Duodenal mucosa (tissue), 2 donors: ENCODE data around the gene LRMDA.

Experiments
- H3K27ac ChIP-seq: one replicate; pipeline ENCODE4 v1.7.0; 2013; ENCODE audit warnings: low read depth, low read length
- H3K27me3 ChIP-seq, 2 donors: one replicate each; pipeline ENCODE4 v1.7.0; 2013; ENCODE audit warnings: low read length in 2 of 2, control low read depth in 1 of 2; ENCODE audit not compliant: insufficient read depth in 2 of 2, control insufficient read depth in 1 of 2
- H3K36me3 ChIP-seq, 2 donors: one replicate each; pipeline ENCODE4 v1.7.0; 2013; ENCODE audit warnings: low read length in 2 of 2, control low read depth in 1 of 2; ENCODE audit not compliant: insufficient read depth in 2 of 2, control insufficient read depth in 1 of 2
- H3K4me1 ChIP-seq, 2 donors: one replicate each; pipeline ENCODE4 v1.7.0; 2013; ENCODE audit warnings: low read length in 2 of 2, control low read depth in 1 of 2; ENCODE audit not compliant: insufficient read depth in 2 of 2, control insufficient read depth in 1 of 2
- H3K4me3 ChIP-seq, 2 donors: one replicate each; pipeline ENCODE4 v1.7.0; 2013; ENCODE audit warnings: low read length in 2 of 2, low read depth in 1 of 2
- H3K9ac ChIP-seq, 2 donors: one replicate each; pipeline ENCODE4 v1.7.0; 2013; ENCODE audit warnings: low read length in 2 of 2, low read depth in 1 of 2
- H3K9me3 ChIP-seq, 2 donors: one replicate each; pipeline ENCODE4 v1.7.0; 2013; ENCODE audit warnings: low read length in 2 of 2, control low read depth in 1 of 2; ENCODE audit not compliant: control insufficient read depth in 1 of 2

The LRMDA gene

GRCh38 chr10:75402486-75403143 lies 28.8 kb upstream of the LRMDA start:
- Histone ChIP-seq H3K4me3 (peak overlapping the region; percentile 92 to 97), H3K27ac (peak overlapping the region; percentile 68), H3K9ac (peak overlapping the region; percentile 59 to 72), H3K36me3 (no peaks in the 10 kb centered on the region), H3K9me3 (no peaks in the 10 kb centered on the region), H3K4me1 (peaks cover 10 to 15% of the 10 kb centered on the region in 2 donors), H3K27me3 (peaks cover 0 to 6% of the 10 kb centered on the region in 2 donors)

GRCh38 chr10:75403144-75403938 lies 28.1 kb upstream of the LRMDA start:
- H3K4me1 ChIP-seq: peaks cover 10 to 15% of the 10 kb centered on the region in 2 donors
- H3K36me3 ChIP-seq: no peaks in the 10 kb centered on the region
- peak overlapping the region; percentile 70 for H3K27ac ChIP-seq
- H3K9me3 ChIP-seq: no peaks in the 10 kb centered on the region
- peak overlapping the region; percentile 59 to 72 for H3K9ac ChIP-seq
- H3K27me3 ChIP-seq: peaks cover 0 to 6% of the 10 kb centered on the region in 2 donors
- H3K4me3 ChIP-seq: peak overlapping the region; percentile 92 to 97

- H3K27ac ChIP-seq: peak overlapping the region; percentile 70
- H3K9ac ChIP-seq: peak overlapping the region; percentile 59 to 72
- H3K36me3 ChIP-seq: no peaks in the 10 kb centered on the region
- H3K4me3 ChIP-seq: peak overlapping the region; percentile 92 to 97
- H3K4me1 ChIP-seq: peaks cover 10 to 15% of the 10 kb centered on the region in 2 donors
- no peaks in the 10 kb centered on the region for H3K9me3 ChIP-seq
- peaks cover 0 to 6% of the 10 kb centered on the region in 2 donors for H3K27me3 ChIP-seq
Observed at GRCh38 chr10:75403939-75404814, 27.2 kb upstream of the LRMDA start.

- Histone ChIP-seq H3K27ac (peak overlapping the region; percentile 42), H3K36me3 (no peaks in the 10 kb centered on the region), H3K9ac (peak overlapping the region in 1 of 2 donors; percentile 72), H3K4me3 (peak overlapping the region; percentile 92 to 97), H3K27me3 (peaks cover 0 to 6% of the 10 kb centered on the region in 2 donors), H3K9me3 (no peaks in the 10 kb centered on the region), H3K4me1 (peaks cover 10 to 18% of the 10 kb centered on the region in 2 donors)
Observed at GRCh38 chr10:75404815-75405597, 26.4 kb upstream of the LRMDA start.

GRCh38 chr10:75405598-75406461 lies 25.6 kb upstream of the LRMDA start:
- Histone ChIP-seq H3K36me3 (no peaks in the 10 kb centered on the region), H3K27me3 (peaks cover 0 to 6% of the 10 kb centered on the region in 2 donors), H3K9ac (no peak overlapping the region), H3K27ac (no peak overlapping the region), H3K4me3 (no peak overlapping the region), H3K4me1 (peaks cover 10 to 13% of the 10 kb centered on the region in 2 donors), H3K9me3 (no peaks in the 10 kb centered on the region)

- no peaks in the 10 kb centered on the region for H3K36me3 ChIP-seq
- no peak overlapping the region for H3K27ac ChIP-seq
- no peak overlapping the region for H3K9ac ChIP-seq
- H3K9me3 ChIP-seq: no peaks in the 10 kb centered on the region
- peaks cover 0 to 6% of the 10 kb centered on the region in 2 donors for H3K27me3 ChIP-seq
- no peak overlapping the region for H3K4me3 ChIP-seq
- H3K4me1 ChIP-seq: peaks cover 10 to 13% of the 10 kb centered on the region in 2 donors
Observed at GRCh38 chr10:75406462-75407223, 24.8 kb upstream of the LRMDA start.

- Histone ChIP-seq H3K9ac (no peak overlapping the region), H3K27ac (no peak overlapping the region), H3K4me3 (peak overlapping the region; percentile 45 to 64), H3K4me1 (peaks cover 10 to 13% of the 10 kb centered on the region in 2 donors), H3K27me3 (peaks cover 0 to 6% of the 10 kb centered on the region in 2 donors), H3K36me3 (no peaks in the 10 kb centered on the region), H3K9me3 (no peaks in the 10 kb centered on the region)
Observed at GRCh38 chr10:75407224-75407712, 24.2 kb upstream of the LRMDA start.

GRCh38 chr10:75407713-75408508 lies 23.5 kb upstream of the LRMDA start:
- no peaks in the 10 kb centered on the region for H3K36me3 ChIP-seq
- no peak overlapping the region for H3K9ac ChIP-seq
- H3K27me3 ChIP-seq: peaks cover 0 to 6% of the 10 kb centered on the region in 2 donors
- H3K4me3 ChIP-seq: peak overlapping the region; percentile 64 to 75
- no peaks in the 10 kb centered on the region for H3K9me3 ChIP-seq
- H3K4me1 ChIP-seq: peaks cover 9 to 13% of the 10 kb centered on the region in 2 donors
- peak overlapping the region; percentile 32 for H3K27ac ChIP-seq
